ENCODE results near the gene TRPM2. TPM values are rescaled to one million over a fixed set of nuclear protein-coding genes. Genes with fewer than 3 reads are reported as not detected.

The TRPM2 gene
- total RNA-seq, 1 donor from 2014 or later, result 20.6 TPM

DNA sequence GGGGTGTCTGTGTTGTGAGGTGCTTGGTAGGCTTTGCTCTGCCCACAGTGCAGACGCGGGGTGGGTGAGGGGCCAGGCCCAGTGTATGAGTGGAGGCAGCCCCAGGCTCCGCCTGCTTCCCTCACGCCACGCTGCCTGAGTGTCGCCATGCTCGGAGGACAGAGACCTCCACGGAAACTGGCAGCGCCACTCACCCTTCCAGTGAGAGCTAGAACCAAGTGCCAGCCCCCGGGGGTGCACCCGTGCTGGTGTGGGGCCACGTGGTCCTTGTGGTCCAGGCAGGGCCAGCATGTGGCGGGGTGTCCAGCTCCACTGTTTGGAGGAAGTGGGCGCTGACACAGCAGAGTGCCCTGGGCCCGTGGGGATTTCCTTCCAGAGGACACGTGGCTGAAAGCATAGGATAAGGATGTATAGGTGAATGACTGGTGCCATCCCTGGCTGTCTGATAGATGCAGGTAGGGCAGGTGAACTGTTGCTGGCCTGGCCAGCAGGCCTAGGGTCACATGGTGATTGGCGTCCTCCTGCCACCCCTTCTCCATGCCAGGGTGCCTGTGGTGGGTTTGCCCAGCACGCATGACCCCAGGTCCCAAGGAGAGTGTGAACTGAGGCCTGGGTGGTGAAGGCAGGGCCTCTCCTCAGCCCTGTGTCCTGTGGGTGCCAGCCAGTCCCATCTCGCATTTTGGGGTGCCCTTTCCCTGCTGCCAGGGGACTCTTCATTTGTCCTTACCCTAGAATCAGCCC is 105.7 kb downstream of the TRPM2 start:
- intact Hi-C loops (cut with micrococcal nuclease), result no loop called here

DNA sequence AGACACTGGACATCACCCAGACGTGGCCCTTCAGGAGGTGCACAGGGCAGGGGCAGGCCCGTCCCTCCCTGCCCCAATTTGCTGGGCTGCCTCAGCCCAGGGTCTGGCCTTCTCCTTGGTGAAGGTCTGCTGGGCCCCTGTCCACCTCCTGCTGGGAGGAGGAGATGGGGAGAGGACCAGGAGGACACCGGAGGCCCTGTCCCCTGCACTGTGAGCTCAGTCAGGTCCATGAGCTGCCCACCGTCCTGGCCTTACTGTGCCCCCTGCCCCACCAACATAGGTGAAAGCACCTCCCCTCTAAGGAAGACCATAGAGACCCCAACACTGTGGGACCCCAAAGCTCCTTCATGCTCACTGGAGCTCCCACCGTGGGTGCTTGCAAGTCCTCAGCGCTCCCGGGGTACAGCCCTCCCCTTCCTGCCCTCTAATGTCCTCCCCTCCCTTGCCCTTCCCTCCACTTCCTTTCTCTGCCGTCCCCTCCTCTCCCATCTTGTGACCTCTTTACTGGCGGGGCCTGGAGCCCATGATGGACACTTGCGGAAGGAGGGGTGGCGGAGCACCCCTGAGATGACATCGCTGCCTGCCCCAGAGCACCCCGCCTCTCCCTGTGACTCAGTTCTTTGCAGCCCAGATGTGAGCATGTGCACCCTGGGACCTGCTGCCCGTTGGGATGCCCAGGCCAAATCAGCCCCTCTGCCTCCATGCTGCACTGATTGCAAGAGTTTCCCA is 106.5 kb downstream of the TRPM2 start:
- intact Hi-C loops (cut with micrococcal nuclease), result no loop called here

- intact Hi-C loops (cut with micrococcal nuclease), result no loop called here
Observed at GRCh38 chr21:44460441-44460755, 107.0 kb downstream of the TRPM2 start.

DNA sequence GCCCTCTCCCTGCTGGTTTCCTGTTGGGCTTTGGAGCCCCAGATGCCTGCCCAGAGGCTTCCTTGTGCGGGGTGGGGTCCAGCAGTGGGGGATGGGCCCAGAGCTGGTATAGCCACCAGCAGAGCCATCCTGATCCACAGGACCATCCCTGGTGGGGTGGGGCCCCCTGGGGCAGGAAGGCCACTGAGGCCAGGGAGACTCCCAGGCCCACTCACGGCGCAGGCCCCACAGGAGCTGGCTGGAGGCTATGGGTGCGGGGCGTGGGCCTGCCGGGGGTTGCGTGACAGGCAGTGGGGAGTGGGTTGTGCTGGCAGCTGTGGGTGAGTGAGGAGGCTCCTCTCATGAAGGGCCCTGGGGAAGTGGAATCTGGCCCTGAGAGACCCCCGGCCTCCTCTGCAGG is 107.6 kb downstream of the TRPM2 start:
- intact Hi-C loops (cut with micrococcal nuclease), result no loop called here

GRCh38 chr21:44461464-44462001 is 108.1 kb downstream of the TRPM2 start:
- intact Hi-C loops (cut with micrococcal nuclease), result no loop called here

DNA sequence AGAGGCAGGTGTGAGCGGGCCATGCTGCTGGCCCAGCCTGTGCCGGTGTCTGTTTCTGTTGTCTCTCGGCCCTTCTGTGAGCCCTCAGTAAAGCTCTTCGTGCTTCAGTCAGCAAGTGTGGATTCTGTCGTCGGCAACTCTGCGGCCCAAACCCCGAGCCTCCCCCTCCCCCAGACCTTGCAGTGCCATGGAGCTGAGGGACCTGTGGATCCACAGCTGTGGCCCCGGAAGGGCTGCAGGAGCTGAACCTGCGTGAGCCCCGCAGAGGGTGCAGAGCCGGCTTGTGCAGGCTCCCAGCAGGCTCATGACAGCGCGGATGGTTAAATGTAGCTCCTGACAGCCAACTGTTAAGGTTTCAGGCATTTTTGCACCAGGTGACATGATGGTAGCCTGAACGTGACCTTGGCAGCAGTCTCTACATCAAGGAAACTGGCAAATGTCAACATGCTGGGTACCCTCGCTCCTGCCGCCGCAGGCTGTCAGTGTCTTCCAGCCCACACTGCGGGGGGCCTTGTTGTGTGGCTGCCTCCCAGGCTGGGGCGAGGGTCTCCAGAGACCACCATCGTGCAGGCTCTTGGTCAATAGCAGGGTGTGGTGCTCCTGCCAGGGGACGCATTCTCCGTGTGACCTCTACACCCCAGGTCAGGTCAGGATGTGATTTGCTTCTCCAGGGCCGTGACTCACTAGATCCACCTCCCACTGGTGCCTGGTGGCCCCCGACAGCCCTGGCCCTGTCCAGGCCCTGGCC is 108.8 kb downstream of the TRPM2 start:
- intact Hi-C loops (cut with micrococcal nuclease), result no loop called here

GRCh38 chr21:44462834-44463200 is 109.4 kb downstream of the TRPM2 start:
- intact Hi-C loops (cut with micrococcal nuclease), result no loop called here

GRCh38 chr21:44463724-44464123 is 110.3 kb downstream of the TRPM2 start:
- intact Hi-C loops (cut with micrococcal nuclease), result no loop called here

GRCh38 chr21:44464351-44464750 is 110.9 kb downstream of the TRPM2 start:
- intact Hi-C loops (cut with micrococcal nuclease), result no loop called here

GRCh38 chr21:44466351-44466954 is 113.0 kb downstream of the TRPM2 start:
- intact Hi-C loops (cut with micrococcal nuclease), result no loop called here

- intact Hi-C loops (cut with micrococcal nuclease), result no loop called here
Observed at GRCh38 chr21:44466996-44467858, 113.8 kb downstream of the TRPM2 start.

DNA sequence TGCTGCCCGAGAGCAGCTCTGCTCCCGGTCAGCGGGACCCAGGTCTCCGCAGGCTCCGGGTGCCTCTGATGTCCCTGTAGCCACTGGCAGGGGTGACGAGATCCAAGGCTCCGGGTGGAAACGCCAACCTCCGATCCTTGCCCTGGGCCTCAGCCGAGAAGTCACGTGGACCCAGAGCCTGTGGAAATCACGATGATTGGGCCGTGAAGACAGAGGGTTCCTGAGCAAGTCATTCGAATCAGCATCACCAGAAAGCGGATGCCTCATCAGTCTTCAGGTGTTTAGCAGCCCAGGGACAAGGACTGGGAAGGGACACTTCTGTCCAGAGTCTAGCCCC is 114.4 kb downstream of the TRPM2 start:
- intact Hi-C loops (cut with micrococcal nuclease), result no loop called here

GRCh38 chr21:44471341-44471740 is 117.9 kb downstream of the TRPM2 start:
- intact Hi-C loops (cut with micrococcal nuclease), result no loop called here

GRCh38 chr21:44471996-44472395 is 118.6 kb downstream of the TRPM2 start:
- intact Hi-C loops (cut with micrococcal nuclease), result no loop called here

- intact Hi-C loops (cut with micrococcal nuclease), result no loop called here
Observed at GRCh38 chr21:44473915-44474555, 120.6 kb downstream of the TRPM2 start.

DNA sequence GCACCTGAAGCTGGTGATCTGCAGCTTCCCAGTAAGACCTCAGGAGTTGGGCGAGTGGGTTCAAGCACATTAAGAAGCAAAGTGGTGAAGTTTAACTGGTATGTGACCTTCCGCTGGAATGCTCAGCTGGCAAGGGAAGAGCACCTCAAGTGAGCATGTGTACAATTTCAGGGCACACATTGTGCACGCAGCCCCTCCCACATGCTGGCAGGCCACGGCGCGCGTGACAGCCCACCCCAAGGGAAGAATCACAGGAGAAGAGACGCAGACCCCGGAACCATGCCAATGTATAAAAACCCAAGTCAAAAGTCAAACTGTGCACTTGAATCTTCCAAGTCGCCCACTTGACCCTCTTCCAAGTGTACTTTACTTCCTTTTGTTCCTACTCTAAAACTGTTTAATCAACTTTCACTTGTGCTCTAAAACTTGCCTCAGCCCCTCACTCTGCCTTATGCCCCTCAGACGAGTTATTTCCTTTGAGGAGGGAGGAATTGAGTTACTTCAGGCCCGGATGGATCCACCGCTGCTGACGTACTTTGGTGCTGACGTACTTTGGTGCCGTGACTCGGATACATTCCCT is 121.9 kb downstream of the TRPM2 start:
- intact Hi-C loops (cut with micrococcal nuclease), result no loop called here

GRCh38 chr21:44477131-44477530 is 123.7 kb downstream of the TRPM2 start:
- intact Hi-C loops (cut with micrococcal nuclease), result no loop called here

DNA sequence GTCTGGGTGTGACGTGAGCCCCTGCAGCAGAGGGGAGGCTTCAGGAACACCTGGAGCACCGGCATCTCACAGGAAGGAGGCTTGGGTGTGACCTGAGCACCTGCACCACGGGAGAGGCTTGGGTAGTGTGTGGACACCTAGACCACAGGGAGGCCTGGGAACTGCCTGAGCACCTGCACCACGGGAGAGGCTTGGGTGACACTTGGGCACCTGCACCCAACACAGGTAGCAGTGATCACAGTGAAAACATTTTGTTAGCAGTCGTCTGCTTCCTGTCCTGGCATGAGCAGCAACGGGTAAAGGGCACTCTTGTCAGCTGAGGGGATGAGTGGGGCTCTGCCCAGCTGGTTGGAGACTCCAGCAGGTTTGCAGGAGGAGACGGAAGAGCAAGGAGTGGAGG is 124.3 kb downstream of the TRPM2 start:
- intact Hi-C loops (cut with micrococcal nuclease), result no loop called here

GRCh38 chr21:44478124-44478800 is 124.8 kb downstream of the TRPM2 start:
- intact Hi-C loops (cut with micrococcal nuclease), result no loop called here

DNA sequence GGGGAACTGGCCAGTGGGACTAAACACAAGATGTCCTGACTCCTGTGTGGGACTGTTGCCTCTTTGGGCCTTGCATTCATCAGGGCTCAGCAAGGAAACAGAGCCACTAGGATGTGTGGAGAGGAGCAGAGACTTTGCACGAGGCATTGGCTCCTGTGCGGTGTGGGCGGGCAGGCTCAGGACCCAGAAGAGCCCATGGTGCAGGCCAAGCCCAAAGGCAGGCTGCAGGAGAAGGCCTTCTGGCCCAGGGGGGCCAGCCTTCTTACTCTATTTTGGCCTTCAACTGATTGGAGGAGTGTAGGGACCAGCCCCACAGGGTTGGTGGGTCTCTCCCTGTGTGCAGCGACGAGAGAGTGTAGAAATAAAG is 125.4 kb downstream of the TRPM2 start:
- intact Hi-C loops (cut with micrococcal nuclease), result no loop called here
